Tibial nerve (tissue), 4 donors: Measurements from ENCODE around the gene NAAA.

Experiments used
- CTCF ChIP-seq, 5 experiments: fragments of 200-600 bp in 3 of 5; fragments of 450-650 bp in 2 of 5; sonication (generic) in 3 of 5; IDR thresholded peaks; one replicate each; pipeline ENCODE4 v1.5.1; 2016 to 2019; ENCODE audit warnings: antibody characterized with exemption in 5 of 5, mild to moderate bottlenecking in 3 of 5, moderate library complexity in 2 of 5
- EP300 ChIP-seq, 2 donors: sonication (generic); formaldehyde crosslinking; IDR thresholded peaks; one replicate each; pipeline ENCODE4 v1.6.1; 2017; ENCODE audit warnings: antibody characterized with exemption in 2 of 2, mild to moderate bottlenecking in 1 of 2
- POLR2A ChIP-seq, 2 donors: fragments of 450-650 bp; IDR thresholded peaks; one replicate each; pipeline ENCODE4 v1.6.1; 2017; ENCODE audit warnings: antibody characterized with exemption in 2 of 2, mild to moderate bottlenecking in 2 of 2, moderate library complexity in 2 of 2

GRCh38 chr4:75869100-75869499, 71.7 kb downstream of the NAAA start:
- TF ChIP-seq CTCF (IDR thresholded peaks at IDR 0.05), result no peak
- TF ChIP-seq EP300 (IDR thresholded peaks at IDR 0.05), result no peak
- no peak for TF ChIP-seq POLR2A (IDR thresholded peaks at IDR 0.05)
